Heart right ventricle (tissue), 16 donors: Measurements from ENCODE around the gene SSNA1. TPM values are rescaled to one million over a fixed set of nuclear protein-coding genes. Genes with fewer than 3 reads are reported as not detected.
A peak's percentile ranks its signal among the peaks of the same experiment; 100 is the strongest.
"Not testable (repeated sequence)": the region's sequence is repeated elsewhere in the genome, so short reads cannot be mapped to it uniquely, and the experiment has no call there.

ENCODE experiments used
- ATAC-seq, 8 donors: fragments of 200-7000 bp; cut with Tn5 transposase; one replicate each; pipeline ENCODE4 v1.9.1; 2020; ENCODE audit warnings: mild to moderate bottlenecking in 8 of 8, moderate library complexity in 8 of 8, moderate number of reproducible peaks in 1 of 8
- DNase-seq, 2 donors: peaks; one replicate each; pipeline ENCODE4 v3.0.0-alpha.2; 2020
- H3K27ac ChIP-seq, 10 donors: fragments of 200-600 bp; sonication (generic) in 2 of 10; one replicate each; pipeline versions ENCODE4 v1.5.0 to v1.8.0; 2020 to 2022; ENCODE audit warnings: mild to moderate bottlenecking in 3 of 10
- H3K27me3 ChIP-seq, 7 donors: fragments of 200-600 bp; one replicate each; pipeline ENCODE4 v1.8.0; 2021 to 2022; ENCODE audit warnings: mild to moderate bottlenecking in 2 of 7
- H3K36me3 ChIP-seq, 9 donors: fragments of 200-600 bp; sonication (generic) in 1 of 9; one replicate each; pipeline versions ENCODE4 v1.5.0 to v1.8.0; 2020 to 2022; ENCODE audit warnings: mild to moderate bottlenecking in 2 of 9
- H3K4me1 ChIP-seq, 9 donors: fragments of 200-600 bp; sonication (generic) in 1 of 9; one replicate each; pipeline versions ENCODE4 v1.5.0 to v1.8.0; 2020 to 2022; ENCODE audit warnings: mild to moderate bottlenecking in 4 of 9
- H3K4me3 ChIP-seq, 10 donors: fragments of 200-600 bp; sonication (generic) in 2 of 10; one replicate each; pipeline versions ENCODE4 v1.5.0 to v1.8.0; 2020 to 2022; ENCODE audit warnings: mild to moderate bottlenecking in 7 of 10, moderate library complexity in 2 of 10
- H3K9me3 ChIP-seq, 11 donors: fragments of 200-600 bp in 10 of 11; sonication (generic) in 2 of 11; one replicate each; pipeline versions ENCODE4 v1.5.0 to v1.8.0; 2013 to 2022; ENCODE audit warnings: mild to moderate bottlenecking in 2 of 11, control low read depth in 1 of 11, moderate library complexity in 1 of 11
- WGBS, 2 donors: extraction: QIAGEN DNeasy Blood & Tissue Kit; methylation state at CpG; one replicate each; pipeline ENCODE4 v1.1.7; 2013; ENCODE audit warnings: inconsistent platforms in 1 of 2; 5-methylcytosine and 5-hydroxymethylcytosine counted together
- intact Hi-C, 10 donors: fragments of 100-400 bp; cut with DNase I; formaldehyde crosslinking; loops; one replicate each; pipeline versions ENCODE4 v1.11.1 to v1.14.2; 2022
- microRNA-seq, 2 donors: library from miRNA; unstranded; fragments of <30 nt; microRNA quantifications; one replicate each; pipeline ENCODE4 v1.2.0, GENCODE V29; 2021
- polyA plus RNA-seq, 2 donors: library from polyadenylated mRNA; stranded (reverse); fragments of 200-250 nt; gene quantifications; one replicate each; pipeline ENCODE4 v1.2.3, GENCODE V29; 2013
- total RNA-seq, 10 donors: library from RNA; stranded (reverse); fragmentation: NEBNext Ultra II Directional in 3 of 10; extraction: Animal tissue kit (Norgen Biotek cat#: 25700) in 3 of 10; gene quantifications; one replicate each; pipeline versions ENCODE4 v1.2.1 to v1.2.4, GENCODE V29; 2021 to 2023
- TF ChIP-seq, protein P1 (sequence below), 9 donors: fragments of 200-600 bp; sonication (generic) in 2 of 9; IDR thresholded peaks; one replicate each; pipeline versions ENCODE4 v1.5.0 to v1.8.0; 2021 to 2022; ENCODE audit warnings: antibody characterized with exemption in 9 of 9, mild to moderate bottlenecking in 5 of 9, moderate library complexity in 1 of 9
- donor health status: Arrhythmogenic right ventricular cardiomyopathy.
- donor health status: ischemic (EF 13 %, LVEDD 7.1; RV severe dilation, severe dysfunction).
- donor health status: healthy with polysubstance abuse.
- donor health status: DM: no; HTN: yes; CAD: no.
- donor health status: DM: no; HTN: no; CAD: no.
- donor health status: ischemic (EF 25% LVEDD 6.9; RV normal size, moderate dysfunction).
- donor health status: ischemic (EF 25% LVEDD 5.7; RV mildly dilated, moderate dysfunction).
- donor health status: healthy.
- donor health status: DM: yes; HTN: yes; CAD: no.
- donor health status: Ischemic cardiomyopathy.
- donor health status: ischemic (EF 35%, LVEDD 5.7; RV mildly dilated, moderate dysfunction).
- donor health status: nonischemic (EF 11% LVEDD 7.7; RV severe dilation, severe dysfunction).
- donor health status: DM: yes; HTN: yes; CAD: no.
- donor health status: PGD.
- donor health status: ischemic (EF 29% LVEDD 5.4; RV normal size, mild dysfunction).
- donor health status: nonischemic (EF 23%, LVEDD 6.1; RV moderate dilation, normal function).

The SSNA1 gene
- total and polyA plus RNA-seq, 12 donors, result 47.3 to 168 (median 57.6) TPM

DNA sequence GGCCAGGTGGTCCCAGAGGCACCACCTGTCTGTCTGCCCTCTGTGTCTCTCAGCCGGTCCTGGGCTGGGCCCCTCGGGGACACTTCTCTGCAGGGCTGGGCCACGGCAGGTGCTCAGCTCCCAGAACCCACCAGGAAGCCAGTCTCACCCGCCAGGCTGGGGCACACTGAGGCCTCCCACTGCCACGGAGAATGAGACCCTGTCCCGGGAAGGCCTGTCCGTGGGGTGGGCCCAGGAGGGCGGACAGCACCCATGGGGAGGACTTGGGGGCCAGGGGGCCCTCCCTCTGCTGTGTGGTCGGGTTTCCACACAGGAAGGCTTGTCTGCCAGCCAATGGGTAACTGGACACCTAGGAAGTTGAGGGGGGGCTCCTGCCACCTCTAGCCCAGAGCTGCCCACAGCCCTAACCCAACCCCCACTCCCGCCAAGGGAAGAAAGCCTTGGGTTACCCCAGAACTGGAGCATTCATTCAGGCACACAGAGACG, 48.5 kb downstream of the SSNA1 start:
- WGBS, 2 donors, result 55 to 56% methylated on average over 11 of the region's 11 CpGs
- no peaks in the 10 kb centered on the region for H3K9me3 ChIP-seq
- intact Hi-C loops, result loop anchor here in 2 of 10 donors (5.0 to 10.0 kb wide), 2 partner anchors 120 to 452 kb away; no protein-coding TSS in a partner anchor
- H3K36me3 ChIP-seq, result peaks cover 0 to 4% (median 1%) of the 10 kb centered on the region in 9 donors
- DNase-seq (no peak), ATAC-seq (no peak)
- TF ChIP-seq, protein P1, sequence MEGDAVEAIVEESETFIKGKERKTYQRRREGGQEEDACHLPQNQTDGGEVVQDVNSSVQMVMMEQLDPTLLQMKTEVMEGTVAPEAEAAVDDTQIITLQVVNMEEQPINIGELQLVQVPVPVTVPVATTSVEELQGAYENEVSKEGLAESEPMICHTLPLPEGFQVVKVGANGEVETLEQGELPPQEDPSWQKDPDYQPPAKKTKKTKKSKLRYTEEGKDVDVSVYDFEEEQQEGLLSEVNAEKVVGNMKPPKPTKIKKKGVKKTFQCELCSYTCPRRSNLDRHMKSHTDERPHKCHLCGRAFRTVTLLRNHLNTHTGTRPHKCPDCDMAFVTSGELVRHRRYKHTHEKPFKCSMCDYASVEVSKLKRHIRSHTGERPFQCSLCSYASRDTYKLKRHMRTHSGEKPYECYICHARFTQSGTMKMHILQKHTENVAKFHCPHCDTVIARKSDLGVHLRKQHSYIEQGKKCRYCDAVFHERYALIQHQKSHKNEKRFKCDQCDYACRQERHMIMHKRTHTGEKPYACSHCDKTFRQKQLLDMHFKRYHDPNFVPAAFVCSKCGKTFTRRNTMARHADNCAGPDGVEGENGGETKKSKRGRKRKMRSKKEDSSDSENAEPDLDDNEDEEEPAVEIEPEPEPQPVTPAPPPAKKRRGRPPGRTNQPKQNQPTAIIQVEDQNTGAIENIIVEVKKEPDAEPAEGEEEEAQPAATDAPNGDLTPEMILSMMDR (IDR thresholded peaks at IDR 0.05), result no peak
- H3K27me3 ChIP-seq, result peaks cover 2 to 31% (median 24%) of the 10 kb centered on the region in 7 donors
- peak overlapping the region in 5 of 10 donors; percentile 20 to 40 (median 34) for H3K4me3 ChIP-seq
- H3K27ac ChIP-seq, result peak overlapping the region in 2 of 10 donors; percentile 2 to 8
- H3K4me1 ChIP-seq, result peaks cover 14 to 50% (median 36%) of the 10 kb centered on the region in 9 donors

DNA sequence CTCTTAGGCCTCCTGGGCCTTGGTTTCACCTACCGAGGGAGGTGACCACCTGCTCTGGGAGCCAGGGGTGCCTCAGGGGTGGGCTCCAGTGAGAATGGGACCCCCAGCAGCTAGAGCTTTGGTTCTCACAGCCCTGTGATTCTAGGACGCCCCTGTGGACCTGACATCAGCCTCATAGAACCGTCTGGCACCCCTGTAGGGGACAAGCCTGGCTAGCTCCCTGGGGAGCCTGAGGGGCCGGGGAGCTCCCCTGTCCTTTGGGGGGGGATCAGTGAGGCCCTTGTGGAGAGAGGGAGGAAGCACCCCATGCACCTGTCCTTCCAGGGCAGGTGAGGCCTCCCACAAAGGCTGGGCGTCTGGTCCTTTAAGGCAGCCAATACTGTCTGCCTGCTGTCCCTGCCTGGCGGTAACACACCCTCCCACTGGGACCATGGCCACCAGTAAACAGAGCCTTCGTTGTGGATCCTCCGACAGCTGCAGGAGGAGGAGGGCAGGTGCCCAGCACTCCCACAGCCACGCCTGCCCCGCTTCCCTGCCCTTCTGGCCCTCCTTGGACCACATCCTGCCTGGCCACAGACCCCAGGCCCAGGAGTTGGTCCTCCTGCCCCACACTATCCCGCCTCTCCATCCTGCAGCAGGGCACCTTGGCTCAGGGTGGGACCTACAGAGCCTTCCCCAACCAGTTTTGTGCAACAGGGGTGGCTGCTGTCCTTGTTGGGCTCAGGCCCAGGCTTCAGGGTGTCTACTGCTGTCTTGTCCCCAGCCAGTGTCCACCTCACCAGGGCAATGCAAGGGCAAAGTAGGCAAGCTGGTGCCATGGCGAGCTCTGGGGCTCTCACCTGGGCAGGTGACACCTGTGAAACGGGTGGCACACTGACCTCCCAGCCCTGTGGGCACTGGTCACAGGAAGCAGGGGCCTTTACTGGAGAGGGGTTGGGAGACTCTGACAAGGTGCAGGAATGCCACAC, 49.6 kb downstream of the SSNA1 start:
- no peak for ATAC-seq
- WGBS, 2 donors, result 71 to 74% methylated on average over 13 of the region's 13 CpGs
- H3K4me1 ChIP-seq, result peaks cover 16 to 61% (median 46%) of the 10 kb centered on the region in 9 donors
- TF ChIP-seq, protein P1 (IDR thresholded peaks at IDR 0.05), result no peak
- H3K9me3 ChIP-seq, result no peaks in the 10 kb centered on the region
- H3K4me3 ChIP-seq, result no peak overlapping the region
- intact Hi-C loops, result loop anchor here in 2 of 10 donors (5.0 to 10.0 kb wide), 2 partner anchors 121 to 453 kb away; no protein-coding TSS in a partner anchor
- DNase-seq, result no peak
- H3K27ac ChIP-seq, result peak overlapping the region in 1 of 10 donors; percentile 46
- H3K36me3 ChIP-seq, result peaks cover 0 to 15% (median 10%) of the 10 kb centered on the region in 9 donors
- peaks cover 0 to 20% (median 14%) of the 10 kb centered on the region in 7 donors for H3K27me3 ChIP-seq

DNA sequence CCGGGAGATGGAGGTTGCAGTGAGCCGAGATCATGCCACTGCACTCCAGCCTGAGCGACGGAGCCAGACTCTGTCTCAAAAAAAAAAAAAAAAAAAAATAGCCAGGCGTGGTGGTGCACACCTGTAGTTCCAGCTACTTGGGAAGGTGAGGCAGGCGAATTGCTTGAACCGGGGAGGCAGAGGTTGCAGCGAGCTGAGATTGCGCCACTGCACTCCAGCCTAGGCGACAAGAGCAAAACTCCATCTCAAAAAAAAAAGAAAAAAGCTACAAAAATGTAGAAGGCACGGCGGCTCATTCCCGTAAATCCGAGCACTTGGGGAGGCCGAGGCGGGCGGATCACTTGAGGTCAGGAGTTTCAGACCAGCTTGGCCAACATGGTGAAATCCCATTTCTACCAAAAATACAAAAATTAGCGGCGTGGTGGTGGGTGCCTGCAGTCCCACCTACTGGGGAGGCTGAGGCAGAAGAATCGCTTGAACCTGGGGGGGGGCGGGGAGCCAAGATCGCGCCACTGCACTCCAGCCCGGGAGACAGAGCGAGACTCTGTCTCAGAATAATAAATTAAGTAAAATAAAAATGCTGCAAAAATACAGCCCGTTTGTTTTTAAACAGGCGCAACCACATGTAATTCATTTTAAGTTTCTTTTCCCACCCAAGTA, 51.2 kb downstream of the SSNA1 start:
- WGBS, 2 donors, result 57 to 60% methylated on average over 27 of the region's 27 CpGs
- H3K9me3 ChIP-seq, DNase-seq, ATAC-seq, H3K27me3 ChIP-seq: not testable (repeated sequence)
- peak overlapping the region; percentile 48 to 97 (median 70) for H3K4me3 ChIP-seq
- H3K4me1 ChIP-seq, result peaks cover 16 to 76% (median 56%) of the 10 kb centered on the region in 9 donors
- peaks cover 0 to 26% (median 12%) of the 10 kb centered on the region in 9 donors for H3K36me3 ChIP-seq
- intact Hi-C loops, result loop anchor here in 3 of 10 donors (2.0 to 10.0 kb wide), 3 partner anchors 17 to 455 kb away; partner anchors contain the start of gene RNF208 (in 1 of the 3)
- peak overlapping the region; percentile 88 to 100 (median 98) for H3K27ac ChIP-seq

Small RNAs within 50 kb of the gene (microRNA-seq; reads per million reads assigned to microRNA genes)
- gene MIR3621, result 0 reads per million in 2 donors

Other genes starting within 250 kb of the SSNA1 start
Only the 30 nearest of the 33 such genes appear.
- gene PTGDS, start 211.2 kb upstream of the SSNA1 start, total RNA-seq, result 1,000 to 10,000 TPM; 1,129 to 5,119 (median 4,014) TPM
- 1,000 to 10,000 TPM; 2,970 to 3,711 TPM for gene PTGDS, start 211.2 kb upstream of the SSNA1 start, polyA plus RNA-seq
- gene LCNL1, start 205.7 kb upstream of the SSNA1 start, total RNA-seq, result 10 to 100 TPM in 2 of 10 donors, 1 to 10 TPM in 8; 1.4 to 10.9 (median 6.4) TPM
- gene LCNL1, start 205.7 kb upstream of the SSNA1 start, polyA plus RNA-seq, result 10 to 100 TPM in 1 of 2 donors, under 1 TPM in 1; 0.10 to 10.3 TPM
- 10 to 100 TPM; 12.7 to 29.5 (median 16.1) TPM for gene PAXX, start 196.3 kb upstream of the SSNA1 start, total RNA-seq
- 100 to 1,000 TPM in 1 of 2 donors, 10 to 100 TPM in 1; 51.7 to 131 TPM for gene PAXX, start 196.3 kb upstream of the SSNA1 start, polyA plus RNA-seq
- gene CLIC3, start 192.1 kb upstream of the SSNA1 start, total RNA-seq, result 10 to 100 TPM in 1 of 10 donors, 1 to 10 TPM in 8, under 1 TPM in 1; 0.46 to 11.5 (median 3.0) TPM
- 10 to 100 TPM in 1 of 2 donors, 1 to 10 TPM in 1; 9.5 to 21.4 TPM for gene CLIC3, start 192.1 kb upstream of the SSNA1 start, polyA plus RNA-seq
- gene ABCA2, start 160.4 kb upstream of the SSNA1 start, total RNA-seq, result 10 to 100 TPM; 23.6 to 42.6 (median 28.1) TPM
- 10 to 100 TPM; 16.0 to 46.7 TPM for gene ABCA2, start 160.4 kb upstream of the SSNA1 start, polyA plus RNA-seq
- gene FUT7, start 156.6 kb upstream of the SSNA1 start, total RNA-seq, result under 1 TPM in 5 of 10 donors, not detected in 5; 0.13 to 0.30 (median 0.15) TPM
- gene FUT7, start 156.6 kb upstream of the SSNA1 start, polyA plus RNA-seq, result under 1 TPM; 0.07 to 0.15 TPM
- gene NPDC1, start 142.5 kb upstream of the SSNA1 start, total RNA-seq, result 10 to 100 TPM; 29.1 to 74.3 (median 52.6) TPM
- 100 to 1,000 TPM in 1 of 2 donors, 10 to 100 TPM in 1; 74.2 to 153 TPM for gene NPDC1, start 142.5 kb upstream of the SSNA1 start, polyA plus RNA-seq
- gene ENTPD2, start 134.6 kb upstream of the SSNA1 start, total RNA-seq, result 1 to 10 TPM in 8 of 10 donors, under 1 TPM in 2; 0.32 to 2.5 (median 1.6) TPM
- 1 to 10 TPM in 1 of 2 donors, under 1 TPM in 1; 0.96 to 3.3 TPM for gene ENTPD2, start 134.6 kb upstream of the SSNA1 start, polyA plus RNA-seq
- gene SAPCD2, start 118.1 kb upstream of the SSNA1 start, total RNA-seq, result 1 to 10 TPM in 1 of 10 donors, under 1 TPM in 8, not detected in 1; 0.06 to 1.1 (median 0.11) TPM
- gene SAPCD2, start 118.1 kb upstream of the SSNA1 start, polyA plus RNA-seq, result under 1 TPM; 0.15 to 0.23 TPM
- 10 to 100 TPM in 4 of 10 donors, 1 to 10 TPM in 6; 6.0 to 16.5 (median 8.5) TPM for gene UAP1L1, start 111.2 kb upstream of the SSNA1 start, total RNA-seq
- gene UAP1L1, start 111.2 kb upstream of the SSNA1 start, polyA plus RNA-seq, result 10 to 100 TPM in 1 of 2 donors, 1 to 10 TPM in 1; 3.4 to 24.3 TPM
- gene MAN1B1, start 101.7 kb upstream of the SSNA1 start, total RNA-seq, result 10 to 100 TPM; 16.9 to 27.7 (median 20.9) TPM
- gene MAN1B1, start 101.7 kb upstream of the SSNA1 start, polyA plus RNA-seq, result 10 to 100 TPM; 25.5 to 71.4 TPM
- 100 to 1,000 TPM in 7 of 10 donors, 10 to 100 TPM in 3; 91.4 to 167 (median 118) TPM for gene DPP7, start 73.9 kb upstream of the SSNA1 start, total RNA-seq
- 100 to 1,000 TPM; 152 to 677 TPM for gene DPP7, start 73.9 kb upstream of the SSNA1 start, polyA plus RNA-seq
- not detected for gene GRIN1, start 49.5 kb upstream of the SSNA1 start, total RNA-seq
- gene GRIN1, start 49.5 kb upstream of the SSNA1 start, polyA plus RNA-seq, result not detected
- not detected for gene LRRC26, start 18.6 kb upstream of the SSNA1 start, total RNA-seq
- not detected for gene LRRC26, start 18.6 kb upstream of the SSNA1 start, polyA plus RNA-seq
- gene TMEM210, start 16.6 kb upstream of the SSNA1 start, total RNA-seq, result not detected
- not detected for gene TMEM210, start 16.6 kb upstream of the SSNA1 start, polyA plus RNA-seq
- 10 to 100 TPM; 24.6 to 44.8 (median 27.7) TPM for gene ANAPC2, start 116 bp upstream of the SSNA1 start, total RNA-seq
- gene ANAPC2, start 116 bp upstream of the SSNA1 start, polyA plus RNA-seq, result 10 to 100 TPM; 23.7 to 69.6 TPM
- gene TPRN, start 12.1 kb downstream of the SSNA1 start, total RNA-seq, result 10 to 100 TPM; 10.2 to 31.5 (median 21.7) TPM
- gene TPRN, start 12.1 kb downstream of the SSNA1 start, polyA plus RNA-seq, result 10 to 100 TPM; 12.0 to 14.5 TPM
- 10 to 100 TPM; 36.4 to 46.2 (median 41.7) TPM for gene TMEM203, start 17.0 kb downstream of the SSNA1 start, total RNA-seq
- gene TMEM203, start 17.0 kb downstream of the SSNA1 start, polyA plus RNA-seq, result 10 to 100 TPM; 39.4 to 51.2 TPM
- gene NDOR1, start 17.0 kb downstream of the SSNA1 start, total RNA-seq, result 10 to 100 TPM in 1 of 10 donors, 1 to 10 TPM in 9; 4.6 to 10.1 (median 5.4) TPM
- 10 to 100 TPM in 1 of 2 donors, 1 to 10 TPM in 1; 6.5 to 10.6 TPM for gene NDOR1, start 17.0 kb downstream of the SSNA1 start, polyA plus RNA-seq
- gene RNF208, start 33.6 kb downstream of the SSNA1 start, total RNA-seq, result 10 to 100 TPM; 20.7 to 34.5 (median 24.1) TPM
- gene RNF208, start 33.6 kb downstream of the SSNA1 start, polyA plus RNA-seq, result 10 to 100 TPM; 14.2 to 83.8 TPM
- under 1 TPM in 6 of 10 donors, not detected in 4; 0.21 to 0.71 (median 0.37) TPM for gene CYSRT1, start 36.5 kb downstream of the SSNA1 start, total RNA-seq
- gene CYSRT1, start 36.5 kb downstream of the SSNA1 start, polyA plus RNA-seq, result under 1 TPM; 0.19 to 0.59 TPM
- gene RNF224, start 38.8 kb downstream of the SSNA1 start, total RNA-seq, result under 1 TPM in 1 of 10 donors, not detected in 9; 0.14 TPM
- gene RNF224, start 38.8 kb downstream of the SSNA1 start, polyA plus RNA-seq, result not detected
- not detected for gene SLC34A3, start 42.2 kb downstream of the SSNA1 start, total RNA-seq
- gene SLC34A3, start 42.2 kb downstream of the SSNA1 start, polyA plus RNA-seq, result not detected
- gene TUBB4B, start 52.6 kb downstream of the SSNA1 start, total RNA-seq, result 100 to 1,000 TPM; 211 to 495 (median 330) TPM
- 100 to 1,000 TPM; 522 to 992 TPM for gene TUBB4B, start 52.6 kb downstream of the SSNA1 start, polyA plus RNA-seq
- under 1 TPM in 3 of 10 donors, not detected in 7; 0.24 to 0.32 (median 0.32) TPM for gene STPG3, start 62.6 kb downstream of the SSNA1 start, total RNA-seq
- under 1 TPM in 1 of 2 donors, not detected in 1; 0.44 TPM for gene STPG3, start 62.6 kb downstream of the SSNA1 start, polyA plus RNA-seq
- gene NELFB, start 66.7 kb downstream of the SSNA1 start, total RNA-seq, result 10 to 100 TPM; 31.6 to 47.1 (median 39.2) TPM
- gene NELFB, start 66.7 kb downstream of the SSNA1 start, polyA plus RNA-seq, result 10 to 100 TPM; 31.5 to 52.9 TPM
- 10 to 100 TPM; 15.2 to 21.5 (median 16.8) TPM for gene TOR4A, start 89.0 kb downstream of the SSNA1 start, total RNA-seq
- gene TOR4A, start 89.0 kb downstream of the SSNA1 start, polyA plus RNA-seq, result 10 to 100 TPM in 1 of 2 donors, 1 to 10 TPM in 1; 4.7 to 11.5 TPM
- 10 to 100 TPM in 7 of 10 donors, 1 to 10 TPM in 3; 2.6 to 20.8 (median 11.7) TPM for gene NRARP, start 113.6 kb downstream of the SSNA1 start, total RNA-seq
- 1 to 10 TPM; 2.0 to 5.4 TPM for gene NRARP, start 113.6 kb downstream of the SSNA1 start, polyA plus RNA-seq
- 10 to 100 TPM in 3 of 10 donors, 1 to 10 TPM in 7; 7.8 to 14.0 (median 9.2) TPM for gene EXD3, start 234.5 kb downstream of the SSNA1 start, total RNA-seq
- 10 to 100 TPM in 1 of 2 donors, 1 to 10 TPM in 1; 5.8 to 33.0 TPM for gene EXD3, start 234.5 kb downstream of the SSNA1 start, polyA plus RNA-seq
- gene NOXA1, start 234.7 kb downstream of the SSNA1 start, total RNA-seq, result 1 to 10 TPM; 2.5 to 5.3 (median 3.0) TPM
- 10 to 100 TPM in 1 of 2 donors, under 1 TPM in 1; 0.62 to 10.6 TPM for gene NOXA1, start 234.7 kb downstream of the SSNA1 start, polyA plus RNA-seq